GM21825 (cell line): ENCODE results near the gene GIPC1.
A peak's percentile ranks its signal among the peaks of the same experiment; 100 is the strongest.
"Not testable (repeated sequence)": the region's sequence is repeated elsewhere in the genome, so short reads cannot be mapped to it uniquely, and the experiment has no call there.

Experiments used
- ATAC-seq: cut with Tn5 transposase; IDR thresholded peaks from one replicate; pipeline ENCODE4 v1.9.1; 2021; ENCODE audit warnings: mild to moderate bottlenecking, moderate library complexity; ENCODE audit not compliant: unreplicated experiment

GIPC1 gene, protein sequence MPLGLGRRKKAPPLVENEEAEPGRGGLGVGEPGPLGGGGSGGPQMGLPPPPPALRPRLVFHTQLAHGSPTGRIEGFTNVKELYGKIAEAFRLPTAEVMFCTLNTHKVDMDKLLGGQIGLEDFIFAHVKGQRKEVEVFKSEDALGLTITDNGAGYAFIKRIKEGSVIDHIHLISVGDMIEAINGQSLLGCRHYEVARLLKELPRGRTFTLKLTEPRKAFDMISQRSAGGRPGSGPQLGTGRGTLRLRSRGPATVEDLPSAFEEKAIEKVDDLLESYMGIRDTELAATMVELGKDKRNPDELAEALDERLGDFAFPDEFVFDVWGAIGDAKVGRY

DNA sequence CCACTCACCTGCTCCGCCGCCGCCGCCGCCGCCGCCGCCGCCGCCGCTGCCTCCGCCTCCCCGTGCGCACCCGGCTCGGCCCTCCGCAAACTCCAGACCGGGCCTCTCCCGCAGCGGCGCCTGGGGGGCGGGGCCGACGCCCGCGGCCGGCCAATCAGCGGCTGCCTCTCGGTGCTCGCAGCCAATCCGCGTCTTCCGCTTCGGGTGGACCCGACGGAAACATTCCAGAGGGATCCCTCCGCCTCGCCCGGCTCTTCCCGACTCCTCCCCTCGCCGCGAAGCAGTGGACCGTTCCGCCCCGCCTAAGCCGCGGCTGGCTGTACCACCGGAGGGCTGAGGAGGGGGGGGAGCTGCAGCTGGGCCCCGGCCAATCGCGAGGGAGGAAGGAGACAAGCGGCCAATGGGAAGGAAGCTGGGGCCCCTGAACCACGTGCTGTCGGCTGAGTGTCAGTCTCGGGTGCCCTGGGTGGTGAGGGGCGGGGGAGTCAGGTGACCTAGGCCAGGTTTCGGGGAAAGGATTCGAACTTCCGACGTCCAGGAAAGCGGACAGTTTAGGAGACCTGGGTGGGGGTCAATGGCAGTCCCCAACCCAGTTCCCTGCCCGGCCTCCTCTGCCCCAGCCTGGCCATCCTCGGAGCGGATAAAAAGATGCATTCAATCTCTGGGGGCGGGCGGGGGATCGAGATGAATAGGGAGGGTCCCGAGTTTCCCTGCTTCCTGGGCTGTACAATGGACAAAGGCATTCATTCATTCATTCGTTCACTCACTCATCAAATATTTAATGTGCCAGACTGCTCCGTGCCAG is at the start of gene GIPC1:
TSS of gene GIPC1 (minus strand) at position 99 of the 805 bp plus-strand sequence. CDS start 13,151 bp downstream, outside the sequence.
- peak; percentile 76 for ATAC-seq

DNA sequence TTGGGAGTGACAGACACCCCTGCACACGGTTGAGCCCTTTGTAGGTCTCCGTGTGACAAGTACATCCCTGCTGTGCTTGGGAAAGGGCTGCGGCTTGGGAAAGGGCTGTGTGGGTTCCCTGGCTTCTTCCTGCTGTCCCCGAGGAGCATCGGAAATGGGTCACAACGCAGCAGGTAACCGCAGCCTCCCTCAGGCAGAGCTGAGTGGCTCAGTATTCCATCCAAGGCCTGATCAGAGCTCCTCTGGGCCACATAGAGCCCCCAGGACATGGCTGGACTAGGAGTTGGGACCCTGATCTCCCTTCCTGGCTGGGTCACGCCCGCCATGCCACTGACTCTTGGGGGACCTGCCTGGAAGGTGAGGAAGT is 49.8 kb upstream of the GIPC1 start:
- no peak for ATAC-seq

DNA sequence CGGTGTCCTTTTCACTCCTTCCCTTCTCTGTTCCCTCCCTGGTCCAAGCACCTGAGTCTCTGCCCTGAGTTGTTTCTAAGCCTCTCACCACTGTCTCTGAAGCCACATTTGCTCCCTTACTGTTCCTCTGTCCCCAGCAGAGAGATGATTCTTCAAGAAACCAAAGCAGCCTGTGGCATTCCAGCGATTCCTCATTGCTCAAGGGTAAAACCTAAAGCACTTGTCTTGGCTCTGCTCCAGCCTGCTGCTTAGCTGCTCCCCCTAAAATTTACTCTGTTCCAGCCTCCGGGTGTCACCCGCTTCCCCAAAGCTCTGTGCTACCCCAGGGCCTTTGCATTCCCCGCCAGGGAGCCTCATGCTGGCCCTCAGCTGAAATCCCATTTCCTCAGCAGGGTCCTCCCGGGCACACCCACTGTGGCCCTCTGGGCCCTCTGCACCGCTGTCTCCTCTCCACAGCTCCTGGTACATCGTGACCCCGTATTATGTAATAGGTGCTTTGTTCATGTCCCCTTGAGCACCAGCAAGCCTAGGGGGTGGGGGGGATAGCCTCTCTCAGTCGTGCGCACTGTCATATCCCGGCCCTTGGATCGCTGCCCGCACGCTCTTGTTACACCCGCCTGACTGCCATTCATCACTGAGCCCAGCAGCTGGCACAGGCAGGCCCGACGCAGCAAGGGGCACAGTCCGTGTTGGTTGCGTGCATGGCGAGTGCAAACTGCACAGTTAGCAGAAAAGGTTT is 49.2 kb upstream of the GIPC1 start:
- no peak for ATAC-seq

DNA sequence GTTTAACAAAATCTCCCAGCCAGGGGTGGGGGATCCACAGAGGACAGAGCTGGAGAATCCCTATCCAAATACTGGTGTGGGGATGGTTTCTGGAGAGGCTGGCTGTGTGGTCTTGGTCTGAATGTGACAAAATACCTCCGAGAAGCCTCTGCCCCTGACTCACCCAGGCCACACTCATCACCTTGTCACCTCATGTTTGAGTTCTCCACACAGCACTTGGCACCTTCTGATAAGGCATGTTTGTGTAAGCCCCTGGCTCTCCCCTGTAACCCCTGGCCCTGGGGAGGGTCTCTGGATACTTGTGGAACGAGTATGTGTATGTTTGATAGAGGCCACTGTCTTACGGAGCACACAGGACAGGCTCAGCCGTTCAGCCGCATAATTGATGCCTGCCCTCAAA is 48.1 kb upstream of the GIPC1 start:
- ATAC-seq = no peak

DNA sequence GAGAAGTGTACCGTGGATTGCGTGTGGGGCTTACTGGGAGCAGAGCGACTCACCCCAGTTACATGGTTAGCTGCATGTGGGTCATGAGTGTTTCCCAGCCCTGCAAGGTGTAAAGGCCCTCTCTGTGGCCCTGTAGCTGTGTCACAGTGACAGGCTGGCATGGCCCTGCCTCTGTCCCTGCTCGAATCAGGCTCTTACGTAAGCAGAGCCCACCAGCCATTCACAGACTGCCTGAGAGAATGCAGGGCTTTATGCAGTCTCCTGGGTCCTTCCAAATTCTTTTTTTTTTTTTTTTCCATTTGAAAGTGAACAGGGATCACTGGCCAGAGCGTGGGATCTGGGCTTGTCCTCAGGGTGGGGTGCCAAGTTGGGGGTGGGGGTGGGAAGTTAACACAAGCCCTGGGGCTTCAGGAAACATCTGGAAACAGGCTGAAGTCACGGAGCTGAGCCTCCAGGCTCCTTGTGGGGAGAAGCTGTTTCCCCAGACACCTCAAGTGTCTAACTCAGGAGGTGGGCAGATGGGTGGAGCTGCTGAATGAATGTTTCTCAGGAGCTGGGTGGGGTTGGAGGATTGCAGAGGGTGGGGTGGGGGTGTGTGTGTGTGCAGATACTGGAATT is 46.9 kb upstream of the GIPC1 start:
- ATAC-seq = no peak

DNA sequence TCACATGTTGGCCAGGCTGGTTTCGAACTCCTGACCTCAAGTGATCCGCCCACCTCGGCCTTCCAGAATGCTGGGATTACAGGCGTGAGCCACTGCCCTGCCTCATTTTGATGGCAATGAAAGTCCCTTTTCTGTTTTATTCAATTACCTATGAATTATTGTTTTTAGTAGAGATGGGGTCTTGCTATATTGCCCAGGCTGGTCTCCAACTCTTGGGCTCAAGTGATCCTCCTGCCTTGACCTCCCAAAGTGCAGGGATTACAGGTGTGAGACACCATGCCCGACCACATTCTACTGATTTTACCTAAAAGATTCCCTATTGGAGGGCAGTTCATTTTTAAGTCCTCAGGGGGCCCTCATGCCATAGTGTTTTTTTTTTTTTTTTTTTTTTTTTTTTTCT is 46.1 kb upstream of the GIPC1 start:
- not testable (repeated sequence) for ATAC-seq

DNA sequence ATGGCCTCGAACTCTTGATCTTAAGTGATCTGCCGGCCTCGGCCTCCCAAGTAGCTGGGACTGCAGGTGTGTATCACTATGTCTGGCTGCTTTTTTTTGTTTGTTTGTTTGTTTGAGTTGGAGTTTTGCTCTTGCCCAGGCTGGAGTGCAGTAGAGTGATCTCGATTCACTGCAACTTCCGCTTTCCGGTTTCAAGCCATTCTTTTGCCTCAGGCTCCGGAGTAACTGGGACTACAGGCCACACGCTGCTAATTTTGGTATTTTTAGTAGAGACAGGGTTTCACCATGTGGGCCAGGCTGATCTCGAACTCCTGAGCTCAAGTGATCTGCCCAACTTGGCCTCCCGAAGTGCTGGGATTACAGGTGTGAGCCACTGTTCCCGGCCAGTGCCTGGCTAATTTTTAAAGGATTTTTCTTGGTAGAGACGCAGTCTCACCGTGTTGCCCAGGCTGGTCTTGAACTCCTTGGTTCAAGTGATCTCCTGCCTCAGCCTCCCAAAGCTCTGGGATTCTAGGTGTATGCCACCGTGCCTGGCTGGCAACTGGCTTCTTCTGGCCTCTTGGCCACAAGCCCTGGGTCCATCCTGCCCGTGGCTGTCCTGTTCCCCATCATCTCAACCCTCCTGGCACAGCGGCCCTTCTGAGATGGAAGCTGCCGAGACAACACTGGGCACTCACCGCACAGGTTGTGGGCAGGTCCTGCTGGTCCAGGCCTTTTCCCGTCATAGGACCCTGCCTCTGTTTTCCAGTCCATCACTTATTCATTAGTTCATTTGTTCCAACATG is 45.0 kb upstream of the GIPC1 start:
- ATAC-seq = no peak

DNA sequence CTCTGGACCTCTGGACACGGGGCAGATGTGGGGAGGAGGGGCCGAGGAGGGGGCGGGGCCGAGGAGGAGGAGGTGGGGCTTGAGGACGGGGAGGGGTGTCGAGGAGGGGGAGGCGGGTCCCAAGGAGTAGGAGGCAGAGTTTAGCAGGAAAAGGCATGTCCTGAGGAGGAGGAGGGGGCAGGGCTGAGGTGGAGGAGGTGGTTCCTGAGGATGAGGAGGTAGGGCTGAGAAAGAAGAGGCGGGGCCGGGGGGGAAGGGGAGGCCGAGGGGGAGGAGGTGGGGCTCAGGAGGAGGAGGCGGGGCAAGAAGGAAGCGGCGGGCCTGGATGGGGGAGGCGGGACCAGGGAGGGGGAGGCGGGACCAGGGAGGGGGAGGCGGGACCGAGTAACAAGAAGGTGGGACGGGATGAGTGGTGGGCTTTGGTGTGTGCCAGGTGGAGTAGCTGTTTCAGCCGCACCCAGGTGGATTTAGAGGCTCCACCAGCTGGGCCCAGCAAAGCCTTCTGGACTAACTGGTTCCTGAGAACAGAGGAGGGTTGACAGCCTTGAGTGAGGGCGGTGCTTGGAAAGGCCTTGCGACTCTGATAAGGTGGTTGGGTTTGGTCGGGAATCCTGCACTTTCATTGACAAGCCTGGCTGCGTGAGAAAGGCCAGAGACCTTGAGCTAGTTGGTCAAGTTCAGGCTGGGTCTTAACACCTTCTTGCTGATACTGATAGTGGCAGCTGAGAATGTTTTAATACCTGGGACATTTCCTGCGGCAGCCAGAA is 41.2 kb upstream of the GIPC1 start:
- ATAC-seq = no peak

DNA sequence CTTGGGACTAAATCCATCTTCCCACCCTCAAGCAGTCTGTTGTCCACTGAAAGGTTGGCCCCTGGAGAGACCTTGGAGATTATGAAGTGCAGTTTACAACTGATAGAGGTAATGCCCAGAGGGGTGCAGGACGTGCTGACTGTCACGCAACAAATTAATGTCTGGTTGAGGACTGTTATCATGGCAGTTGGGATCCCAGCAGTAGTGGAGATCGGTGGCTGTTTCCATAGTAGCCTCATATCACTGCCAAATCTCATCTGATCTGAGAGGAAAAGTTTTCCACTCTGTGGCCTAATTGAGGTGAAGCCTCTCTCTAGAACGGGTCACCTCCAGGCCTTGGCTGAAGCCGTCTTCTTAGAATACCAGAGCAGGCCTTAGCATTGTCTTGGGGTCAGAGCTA is 37.5 kb upstream of the GIPC1 start:
- no peak for ATAC-seq

DNA sequence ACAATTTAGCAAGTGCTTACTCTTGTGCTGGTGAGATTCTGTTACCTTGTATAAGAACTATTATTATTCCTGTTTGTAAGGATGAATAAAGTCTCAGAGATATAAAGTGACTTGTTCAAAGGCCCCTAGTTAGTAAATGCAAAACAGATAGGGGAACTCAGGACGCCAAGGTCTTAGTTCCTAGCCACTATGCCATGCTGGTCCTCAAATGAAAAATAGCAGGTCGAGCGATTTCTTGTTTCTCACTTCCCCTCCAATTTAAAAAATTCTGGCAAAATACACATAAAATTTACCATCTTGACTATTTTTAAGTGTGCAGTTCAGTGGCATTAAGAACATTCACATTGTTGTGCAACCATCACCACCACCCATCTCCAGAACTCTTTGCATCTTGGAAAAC is 34.6 kb upstream of the GIPC1 start:
- ATAC-seq = no peak

DNA sequence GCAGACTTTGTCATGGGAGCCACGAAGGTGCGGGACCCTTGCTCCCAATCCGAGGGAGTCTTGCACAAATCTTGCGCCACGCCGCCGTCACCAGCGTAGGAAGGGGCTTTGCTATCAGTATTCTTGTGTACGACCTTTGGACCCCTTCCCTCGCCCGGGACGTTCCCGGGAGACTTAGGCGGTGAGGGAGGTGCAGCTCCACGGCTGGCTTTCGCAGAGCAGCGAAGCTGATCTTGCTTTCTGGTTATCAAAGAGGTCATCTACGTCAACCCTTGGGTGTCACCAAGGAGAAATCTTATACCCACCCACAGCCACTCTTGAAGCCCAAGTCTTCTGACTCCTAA is 34.0 kb upstream of the GIPC1 start:
- ATAC-seq = peak; percentile 5

DNA sequence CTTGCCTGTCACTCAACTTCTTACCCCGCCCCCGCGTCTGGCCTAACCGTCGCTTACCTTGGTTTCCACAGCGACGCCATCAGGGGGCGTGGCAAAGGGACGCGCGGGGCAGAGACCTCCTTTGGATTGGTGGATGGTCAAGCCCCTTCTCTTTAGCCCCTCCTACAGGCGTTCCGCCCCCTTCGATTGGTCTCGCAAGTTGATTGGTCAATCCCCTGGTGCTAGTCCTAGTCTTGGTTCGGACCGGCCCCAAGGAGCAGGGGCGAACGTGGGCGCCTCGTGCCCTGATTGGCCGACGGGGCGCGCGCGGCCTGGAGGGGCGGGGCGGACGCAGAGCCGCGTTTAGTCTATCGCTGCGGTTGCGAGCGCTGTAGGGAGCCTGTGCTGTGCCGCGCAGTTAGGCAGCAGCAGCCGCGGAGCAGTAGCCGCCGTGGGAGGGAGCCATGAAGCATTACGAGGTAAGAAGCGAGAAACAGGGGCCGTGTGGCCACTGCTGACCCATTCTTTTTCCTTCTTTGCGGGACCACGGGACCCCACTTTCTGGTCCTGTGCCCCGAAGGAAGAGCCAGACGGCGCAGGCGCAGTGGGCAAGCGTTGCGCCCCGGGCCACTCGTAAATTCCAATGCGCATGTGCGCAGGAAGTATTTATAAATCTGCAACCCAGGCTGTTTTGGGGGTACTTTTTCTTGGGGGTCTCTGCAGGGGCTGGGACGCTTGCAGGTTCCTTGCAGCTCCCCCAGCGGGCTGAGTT is 33.5 kb upstream of the GIPC1 start, which contains the start of gene TECR:
TSS of gene TECR (plus strand) at position 341 of the 751 bp plus-strand sequence. CDS start at position 444, 103 bp downstream.
- peak; percentile 90 for ATAC-seq

DNA sequence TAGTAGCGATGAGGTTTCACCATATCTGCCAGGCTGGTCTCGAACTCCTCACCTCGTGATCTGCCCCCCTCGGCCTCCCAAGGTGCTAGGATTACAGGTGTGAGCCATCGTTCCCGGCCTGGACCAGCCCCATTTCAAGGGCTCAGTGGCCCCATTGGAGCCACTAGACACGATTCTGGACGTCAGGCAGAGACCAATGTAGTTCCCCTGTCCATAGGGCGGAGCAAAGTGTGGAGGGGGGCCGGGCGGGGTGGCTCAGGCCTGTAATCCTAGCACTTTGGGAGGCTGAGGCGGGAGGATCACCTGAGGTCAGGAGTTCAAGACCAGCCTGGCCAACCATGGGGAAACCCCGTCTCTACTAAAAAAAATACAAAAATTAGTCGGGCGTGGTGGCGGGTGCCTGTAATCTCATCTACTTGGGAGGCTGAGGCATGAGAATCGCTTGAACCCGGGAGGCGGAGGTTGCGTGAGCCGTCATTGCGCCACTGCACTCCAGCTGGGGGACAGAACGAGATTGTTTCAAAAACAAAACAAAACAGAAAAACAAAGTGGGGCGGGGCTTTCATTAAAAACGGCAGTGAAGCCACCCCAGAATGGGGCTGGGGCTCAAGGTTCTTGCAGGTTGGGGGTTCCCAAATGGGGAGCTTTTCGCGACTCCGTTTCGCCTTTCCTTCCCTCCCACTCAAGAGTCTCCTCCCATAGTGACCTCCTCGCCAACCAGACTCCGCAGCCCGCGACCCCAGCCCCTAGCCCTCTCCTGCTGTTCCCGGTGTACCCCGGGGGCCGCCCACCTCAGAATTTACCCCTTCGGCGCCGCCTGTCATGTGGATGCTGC is 32.7 kb upstream of the GIPC1 start:
- no peak for ATAC-seq

DNA sequence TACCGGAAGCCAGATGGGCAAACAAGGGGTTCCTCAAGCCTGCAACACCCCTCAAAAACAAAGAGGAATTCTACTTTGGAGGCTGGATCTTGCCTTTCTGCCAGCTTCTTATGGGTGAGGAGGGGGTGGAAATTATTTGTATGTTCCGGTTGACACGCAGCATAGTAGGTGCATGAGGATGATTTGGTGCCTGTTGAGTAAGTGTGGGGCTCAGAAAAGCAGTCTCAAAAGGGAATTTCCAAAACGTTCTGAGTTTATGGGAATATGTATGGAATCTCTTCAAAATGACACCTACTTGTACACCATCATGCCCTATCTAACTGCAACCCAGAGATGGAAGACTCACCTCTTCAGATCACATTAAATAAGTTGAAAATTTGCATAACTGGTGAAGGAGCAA is 30.5 kb upstream of the GIPC1 start:
- ATAC-seq = no peak

DNA sequence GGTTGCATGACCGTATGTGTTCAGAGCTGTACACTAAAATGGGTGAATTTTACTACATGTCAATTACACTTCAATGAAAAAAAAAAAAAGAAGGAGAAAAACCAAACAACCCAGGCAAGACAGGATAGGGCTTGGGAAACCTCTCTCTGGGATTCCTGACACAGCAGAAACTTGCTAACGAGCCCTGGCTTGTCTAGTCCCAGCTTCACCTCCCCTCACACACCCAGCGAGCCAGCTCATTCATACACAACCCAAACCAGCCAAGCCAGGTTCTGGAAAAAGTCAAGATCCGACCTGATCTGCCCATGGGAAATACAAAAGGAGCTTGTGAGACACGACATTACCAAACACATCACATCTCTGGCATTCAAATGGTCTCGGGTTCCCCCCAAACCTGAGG is 29.8 kb upstream of the GIPC1 start:
- no peak for ATAC-seq

DNA sequence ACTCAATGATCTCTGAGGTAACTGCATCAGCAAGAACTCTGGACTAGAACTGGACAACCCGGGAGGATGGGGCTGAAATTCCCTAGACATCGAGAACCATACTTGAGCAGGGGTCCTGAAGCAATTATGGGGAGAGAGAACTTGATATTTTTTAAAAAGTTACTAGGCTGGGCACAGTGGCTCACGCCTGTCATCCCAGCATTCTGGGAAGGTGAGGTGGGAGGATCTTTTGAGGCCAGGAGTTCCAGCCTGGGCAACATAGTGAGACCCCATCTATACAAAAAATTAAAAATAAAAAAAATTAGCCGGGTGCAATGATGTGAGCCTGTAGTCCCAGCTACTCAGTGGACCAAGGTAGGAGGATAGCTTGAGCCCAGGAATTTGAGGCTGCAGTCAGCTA is 24.6 kb upstream of the GIPC1 start:
- ATAC-seq = no peak

DNA sequence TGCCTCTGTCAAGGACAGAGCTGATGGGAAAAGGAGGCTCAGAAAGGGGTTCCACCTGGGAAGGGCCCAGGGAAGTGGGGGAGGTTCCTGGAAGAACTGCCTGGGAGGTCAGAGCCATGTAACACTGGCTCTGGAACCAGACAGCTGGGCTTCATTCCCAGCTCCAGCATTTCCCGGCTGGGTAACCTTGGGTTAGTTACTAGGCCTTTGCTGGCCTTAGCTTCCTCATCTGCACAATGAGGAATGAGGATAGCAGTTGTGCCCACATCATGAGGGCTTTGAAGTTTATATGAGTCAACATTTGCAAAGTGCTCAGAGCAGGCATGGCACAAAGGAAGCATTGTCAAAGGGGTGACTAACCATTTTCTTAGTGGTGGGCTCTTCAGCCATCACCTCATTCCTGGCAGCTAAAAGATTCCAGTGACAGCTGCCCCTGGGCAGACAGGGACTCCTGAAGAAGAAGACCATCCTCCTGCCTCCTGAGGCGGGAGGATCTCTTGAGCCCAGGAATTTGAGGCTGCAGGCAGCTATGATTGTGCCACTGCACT is 24.0 kb upstream of the GIPC1 start:
- no peak for ATAC-seq
